ENCODE data around the gene USP13.

- TF ChIP-seq RAD21 (CRISPR knock-in tag; IDR thresholded peaks at IDR 0.05), result no peak
- TF ChIP-seq, protein P1, sequence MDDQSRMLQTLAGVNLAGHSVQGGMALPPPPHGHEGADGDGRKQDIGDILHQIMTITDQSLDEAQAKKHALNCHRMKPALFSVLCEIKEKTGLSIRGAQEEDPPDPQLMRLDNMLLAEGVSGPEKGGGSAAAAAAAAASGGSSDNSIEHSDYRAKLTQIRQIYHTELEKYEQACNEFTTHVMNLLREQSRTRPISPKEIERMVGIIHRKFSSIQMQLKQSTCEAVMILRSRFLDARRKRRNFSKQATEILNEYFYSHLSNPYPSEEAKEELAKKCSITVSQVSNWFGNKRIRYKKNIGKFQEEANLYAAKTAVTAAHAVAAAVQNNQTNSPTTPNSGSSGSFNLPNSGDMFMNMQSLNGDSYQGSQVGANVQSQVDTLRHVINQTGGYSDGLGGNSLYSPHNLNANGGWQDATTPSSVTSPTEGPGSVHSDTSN (CRISPR knock-in tag; IDR thresholded peaks at IDR 0.05; ENCODE audit: borderline replicate concordance), result no peak
These were observed 139.0 kb downstream of the USP13 start for GRCh38 chr3:179791793-179792192.

Data from HepG2 (cell line).